Endothelial cell of umbilical vein (primary cell): Measurements from ENCODE around the gene RFPL1.

Experiments used
- CTCF ChIP-seq, 2 donors: IDR thresholded peaks; 1 replicate in 1 of 2; 2 replicates in 1 of 2; pipeline ENCODE4 v1.5.1; 2011; ENCODE audit warnings: low read length in 2 of 2, mild to moderate bottlenecking in 2 of 2, moderate library complexity in 2 of 2, control low read depth in 1 of 2, inconsistent platforms in 1 of 2, low read depth in 1 of 2; ENCODE audit not compliant: insufficient read depth in 1 of 2; ENCODE audit errors: extremely low read depth in 1 of 2
- EZH2 ChIP-seq: IDR thresholded peaks from 2 replicates; pipeline ENCODE4 v1.6.1; 2012; ENCODE audit warnings: borderline replicate concordance, low read depth, mild to moderate bottlenecking, moderate library complexity, low read length, inconsistent platforms; ENCODE audit not compliant: severe bottlenecking
- MAX ChIP-seq: IDR thresholded peaks from 2 replicates; pipeline ENCODE4 v1.6.1; 2011; ENCODE audit not compliant: insufficient read depth, insufficient read length
- POLR2A ChIP-seq: IDR thresholded peaks from 2 replicates; pipeline ENCODE4 v1.6.1; 2012; ENCODE audit warnings: low read depth, mild to moderate bottlenecking, control low read depth, low read length

GRCh38 chr22:29480262-29480511 is 41.8 kb downstream of the RFPL1 start:
- TF ChIP-seq MAX (no peak), CTCF (IDR thresholded peaks at IDR 0.05; ENCODE audit: extremely low read depth in 1 of 2, insufficient read depth in 1 of 2, low read depth in 1 of 2, low read length in 2 of 2) (no peak), POLR2A (no peak), EZH2 (peak; percentile 99)
